ENCODE results near the gene UROC1.
"Not testable (repeated sequence)": the region's sequence is repeated elsewhere in the genome, so short reads cannot be mapped to it uniquely, and the experiment has no call there.

UROC1 gene

GRCh38 chr3:126547721-126548120 lies 30.1 kb upstream of the UROC1 start:
- DNase-seq (ENCODE audit: low read depth in 2 of 2), result no peak

- DNase-seq (ENCODE audit: low read depth in 2 of 2), result no peak
Observed at GRCh38 chr3:126546549-126547239, 29.1 kb upstream of the UROC1 start.

- no peak for DNase-seq (ENCODE audit: low read depth in 2 of 2)
Observed at GRCh38 chr3:126546013-126546412, 28.4 kb upstream of the UROC1 start.

- no peak for DNase-seq (ENCODE audit: low read depth in 2 of 2)
Observed at GRCh38 chr3:126545544-126545943, 28.0 kb upstream of the UROC1 start.

GRCh38 chr3:126544596-126545281 lies 27.2 kb upstream of the UROC1 start:
- DNase-seq (ENCODE audit: low read depth in 2 of 2), result no peak

- DNase-seq (ENCODE audit: low read depth in 2 of 2), result no peak
Observed at GRCh38 chr3:126543457-126544061, 26.0 kb upstream of the UROC1 start.

GRCh38 chr3:126542340-126543241 lies 25.0 kb upstream of the UROC1 start:
- no peak for DNase-seq (ENCODE audit: low read depth in 2 of 2)

- no peak for DNase-seq (ENCODE audit: low read depth in 2 of 2)
Observed at GRCh38 chr3:126541628-126542339, 24.2 kb upstream of the UROC1 start.

- DNase-seq (ENCODE audit: low read depth in 2 of 2), result no peak
Observed at GRCh38 chr3:126540951-126541627, 23.5 kb upstream of the UROC1 start.

- DNase-seq (ENCODE audit: low read depth in 2 of 2), result no peak
Observed at GRCh38 chr3:126540342-126540849, 22.8 kb upstream of the UROC1 start.

- no peak for DNase-seq (ENCODE audit: low read depth in 2 of 2)
Observed at GRCh38 chr3:126539558-126540250, 22.1 kb upstream of the UROC1 start.

- DNase-seq (ENCODE audit: low read depth in 2 of 2), result no peak
Observed at GRCh38 chr3:126538966-126539365, 21.4 kb upstream of the UROC1 start.

- DNase-seq (ENCODE audit: low read depth in 2 of 2), result no peak
Observed at GRCh38 chr3:126538316-126538715, 20.7 kb upstream of the UROC1 start.

- DNase-seq (ENCODE audit: low read depth in 2 of 2), result no peak
Observed at GRCh38 chr3:126537730-126538281, 20.2 kb upstream of the UROC1 start.

- no peak for DNase-seq (ENCODE audit: low read depth in 2 of 2)
Observed at GRCh38 chr3:126537116-126537729, 19.6 kb upstream of the UROC1 start.

- DNase-seq (ENCODE audit: low read depth in 2 of 2), result no peak
Observed at GRCh38 chr3:126536126-126536525, 18.6 kb upstream of the UROC1 start.

- no peak for DNase-seq (ENCODE audit: low read depth in 2 of 2)
Observed at GRCh38 chr3:126535636-126536035, 18.1 kb upstream of the UROC1 start.

- not testable (repeated sequence) for DNase-seq (ENCODE audit: low read depth in 2 of 2)
Observed at GRCh38 chr3:126534716-126535115, 17.1 kb upstream of the UROC1 start.

GRCh38 chr3:126533506-126533905 lies 15.9 kb upstream of the UROC1 start:
- no peak for DNase-seq (ENCODE audit: low read depth in 2 of 2)

All from stimulated activated CD8-positive, alpha-beta memory T cell treated with anti-CD3 and anti-CD28 coated beads, Interleukin-7, amount 100 ng/mL, for 1 hour (primary cell).